Transverse colon (tissue), 4 donors: ENCODE measurements around the gene UPF3A. TPM values are rescaled to one million over a fixed set of nuclear protein-coding genes. Genes with fewer than 3 reads are reported as not detected.

Source experiments
- DNase-seq: peaks from one replicate; pipeline ENCODE4 v3.0.0-alpha.2; 2019
- H3K27ac ChIP-seq, 4 donors: fragments of 200-600 bp; sonication (generic); 2 replicates each; pipeline ENCODE4 v1.5.1; 2016 to 2018; ENCODE audit warnings: inconsistent platforms in 4 of 4
- H3K27me3 ChIP-seq: fragments of 200-600 bp; sonication (generic); 2 replicates; pipeline ENCODE4 v1.5.1; 2017; ENCODE audit warnings: inconsistent platforms
- H3K36me3 ChIP-seq, 4 donors: fragments of 200-600 bp; sonication (generic); 2 replicates each; pipeline ENCODE4 v1.5.1; 2017 to 2019; ENCODE audit warnings: inconsistent platforms in 4 of 4
- H3K4me1 ChIP-seq, 4 donors: fragments of 200-600 bp; sonication (generic); 2 replicates each; pipeline ENCODE4 v1.5.1; 2017 to 2020; ENCODE audit warnings: inconsistent platforms in 4 of 4
- H3K4me3 ChIP-seq, 4 donors: fragments of 200-600 bp; sonication (generic); 1 replicate in 1 of 4; 2 replicates in 3 of 4; pipeline versions ENCODE4 v1.5.1 to v1.6.1; 2017 to 2019; ENCODE audit warnings: inconsistent platforms in 4 of 4
- H3K9me3 ChIP-seq, 2 donors: fragments of 200-600 bp; sonication (generic); 2 replicates each; pipeline ENCODE4 v1.5.1; 2017 to 2019; ENCODE audit warnings: inconsistent platforms in 2 of 2
- CTCF ChIP-seq, 5 experiments: fragments of 200-600 bp in 3 of 5; fragments of 450-650 bp in 2 of 5; sonication (generic) in 3 of 5; IDR thresholded peaks; 1 replicate in 2 of 5; 2 replicates in 3 of 5; pipeline ENCODE4 v1.5.1; 2016 to 2017; ENCODE audit warnings: antibody characterized with exemption in 5 of 5, inconsistent platforms in 3 of 5, mild to moderate bottlenecking in 2 of 5, moderate library complexity in 1 of 5
- EP300 ChIP-seq: sonication (generic); formaldehyde crosslinking; IDR thresholded peaks from one replicate; pipeline ENCODE4 v1.6.1; 2017; ENCODE audit warnings: antibody characterized with exemption, low read depth
- POLR2A ChIP-seq: fragments of 450-650 bp; IDR thresholded peaks from one replicate; pipeline ENCODE4 v1.6.1; 2016; ENCODE audit warnings: antibody characterized with exemption, mild to moderate bottlenecking, moderate library complexity
- POLR2AphosphoS5 ChIP-seq, 3 donors: sonication (generic); formaldehyde crosslinking; IDR thresholded peaks; one replicate each; pipeline ENCODE4 v1.6.1; 2016; ENCODE audit warnings: antibody characterized with exemption in 3 of 3
- WGBS, 2 donors: methylation state at CpG; one replicate each; pipeline ENCODE4 v1.1.5; 2018; ENCODE audit warnings: low coverage in 1 of 2; 5-methylcytosine and 5-hydroxymethylcytosine counted together
- in situ Hi-C, 4 donors: fragments of 200-750 bp; cut with MboI; loops; one replicate each; pipeline versions ENCODE4 v1.15.0 to v1.15.1; 2017; ENCODE audit warnings: low sequenced_read_pairs in 3 of 4, low pct_ligation_motif_present in 1 of 4, low pct_unique_long_range_greater_than_20kb in 1 of 4
- intact Hi-C: fragments of 100-400 bp; cut with DNase I; formaldehyde crosslinking; loops from one replicate; pipeline ENCODE4 v1.15.1; 2023; ENCODE audit warnings: low total_unique reads
- total RNA-seq, 4 donors: library from RNA; depleted of rRNA; stranded (reverse); fragments of >200 nt; gene quantifications; one replicate each; pipeline ENCODE4 v1.1.0, GENCODE V29; 2016

The UPF3A gene
- total RNA-seq, 4 donors from 2014 or later = 15.3 to 49.7 (median 36.4) TPM

DNA sequence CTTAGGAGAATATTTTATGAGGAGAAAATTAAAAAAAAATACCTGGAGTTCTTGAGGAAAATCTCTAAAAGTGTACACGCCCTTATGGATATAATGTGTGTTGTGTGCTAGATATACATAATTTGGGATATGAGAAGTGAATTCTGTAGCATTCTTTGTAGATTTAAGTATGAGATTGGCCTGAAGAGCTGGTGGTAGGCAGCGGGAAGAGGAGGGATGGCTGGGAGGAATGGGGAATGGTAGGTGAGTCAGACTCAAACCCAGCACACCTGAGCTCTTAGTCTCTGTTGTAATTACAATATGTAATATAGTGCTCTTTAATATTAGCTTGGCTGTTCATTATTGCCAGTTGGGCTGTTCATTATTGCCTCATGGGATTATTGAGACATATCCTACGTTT lies 39.9 kb downstream of the UPF3A start:
- Histone ChIP-seq H3K9me3 (no peaks in the 10 kb centered on the region), H3K36me3 (peaks cover 0 to 38% (median 12%) of the 10 kb centered on the region in 4 donors), H3K4me3 (no peak overlapping the region), H3K4me1 (peaks cover 4 to 36% (median 15%) of the 10 kb centered on the region in 4 donors), H3K27me3 (no peaks in the 10 kb centered on the region), H3K27ac (no peak overlapping the region)
- intact Hi-C loops = no loop called here
- WGBS, 2 donors = 94% methylated on average over 3 of the region's 3 CpGs
- no peak for DNase-seq
- in situ Hi-C loops = no loop called here
- TF ChIP-seq EP300 (no peak), POLR2AphosphoS5 (IDR thresholded peaks at IDR 0.05) (no peak), POLR2A (no peak), CTCF (IDR thresholded peaks at IDR 0.05) (no peak)

- in situ Hi-C loops (no loop called here), intact Hi-C loops (no loop called here)
- DNase-seq = no peak
- TF ChIP-seq POLR2A (no peak), POLR2AphosphoS5 (IDR thresholded peaks at IDR 0.05) (no peak), EP300 (no peak), CTCF (IDR thresholded peaks at IDR 0.05) (no peak)
- Histone ChIP-seq H3K36me3 (peaks cover 0 to 38% (median 12%) of the 10 kb centered on the region in 4 donors), H3K27ac (no peak overlapping the region), H3K27me3 (no peaks in the 10 kb centered on the region), H3K4me1 (peaks cover 4 to 20% (median 14%) of the 10 kb centered on the region in 4 donors), H3K9me3 (no peaks in the 10 kb centered on the region), H3K4me3 (no peak overlapping the region)
- 81 to 87% methylated on average over 2 of the region's 2 CpGs for WGBS, 2 donors
Measured at GRCh38 chr13:114323349-114323748, 41.9 kb downstream of the UPF3A start.

- no peak overlapping the region for H3K4me3 ChIP-seq
- in situ Hi-C loops (no loop called here), intact Hi-C loops (no loop called here)
- H3K9me3 ChIP-seq = no peaks in the 10 kb centered on the region
- no peak for TF ChIP-seq POLR2A
- TF ChIP-seq EP300 = no peak
- no peak for TF ChIP-seq POLR2AphosphoS5 (IDR thresholded peaks at IDR 0.05)
- TF ChIP-seq CTCF (IDR thresholded peaks at IDR 0.05) = no peak
- H3K36me3 ChIP-seq = peaks cover 0 to 38% (median 12%) of the 10 kb centered on the region in 4 donors
- DNase-seq = no peak
- H3K27me3 ChIP-seq = no peaks in the 10 kb centered on the region
- H3K27ac ChIP-seq = no peak overlapping the region
- peaks cover 3 to 17% (median 11%) of the 10 kb centered on the region in 4 donors for H3K4me1 ChIP-seq
- WGBS, 2 donors = 99% methylated on average over 4 of the region's 4 CpGs; no CpG with 5 or more reads in 1 of the 2 donors
Measured at GRCh38 chr13:114324334-114324733, 42.9 kb downstream of the UPF3A start.

- H3K36me3 ChIP-seq = peaks cover 0 to 38% (median 12%) of the 10 kb centered on the region in 4 donors
- intact Hi-C loops = no loop called here
- no peak overlapping the region for H3K4me3 ChIP-seq
- H3K4me1 ChIP-seq = peaks cover 0 to 8% (median 3%) of the 10 kb centered on the region in 4 donors
- WGBS, 2 donors = 90 to 93% methylated on average over 3 of the region's 3 CpGs
- TF ChIP-seq CTCF (IDR thresholded peaks at IDR 0.05) (no peak), POLR2A (no peak), POLR2AphosphoS5 (IDR thresholded peaks at IDR 0.05) (no peak), EP300 (no peak)
- H3K27me3 ChIP-seq = no peaks in the 10 kb centered on the region
- no peaks in the 10 kb centered on the region for H3K9me3 ChIP-seq
- no peak for DNase-seq
- no peak overlapping the region for H3K27ac ChIP-seq
- in situ Hi-C loops = no loop called here
Measured at GRCh38 chr13:114325729-114326128, 44.3 kb downstream of the UPF3A start.
